GM23338 (cell line): ENCODE data around the gene ANKS1B. TPM values are rescaled to one million over a fixed set of nuclear protein-coding genes. Genes with fewer than 3 reads are reported as not detected.
"Not testable (repeated sequence)": the region's sequence is repeated elsewhere in the genome, so short reads cannot be mapped to it uniquely, and the experiment has no call there.

ENCODE experiments used
- ATAC-seq: fragments of 200-7000 bp; cut with Tn5 transposase; 3 replicates; pipeline ENCODE4 v1.9.1; 2020
- DNase-seq: peaks from one replicate; pipeline ENCODE4 v3.0.0-alpha.2; 2015; ENCODE audit warnings: low spot score
- H2AFZ ChIP-seq: fragments of 200-600 bp; sonication (generic); 2 replicates; pipeline ENCODE4 v1.8.0; 2016; ENCODE audit warnings: antibody characterized with exemption, mild to moderate bottlenecking, moderate library complexity
- H3F3A ChIP-seq: fragments of 200-600 bp; sonication (generic); replicated peaks from 2 replicates; pipeline ENCODE4 v1.8.0; 2017; ENCODE audit warnings: antibody characterized with exemption, mixed run types, low read depth
- H3K27ac ChIP-seq: fragments of 200-600 bp; sonication (generic); 2 replicates; pipeline ENCODE4 v1.6.1; 2016; ENCODE audit warnings: low read depth
- H3K27me3 ChIP-seq: fragments of 200-600 bp; sonication (generic); 2 replicates; pipeline ENCODE4 v1.8.0; 2016; ENCODE audit warnings: mild to moderate bottlenecking, mixed run types, moderate library complexity; ENCODE audit not compliant: insufficient read depth
- H3K36me3 ChIP-seq: fragments of 200-600 bp; sonication (generic); 2 replicates; pipeline ENCODE4 v1.8.0; 2016; ENCODE audit warnings: mild to moderate bottlenecking; ENCODE audit not compliant: insufficient read depth
- H3K4me1 ChIP-seq: fragments of 200-600 bp; sonication (generic); 2 replicates; pipeline ENCODE4 v1.8.0; 2016; ENCODE audit warnings: mild to moderate bottlenecking, moderate library complexity; ENCODE audit not compliant: insufficient read depth
- H3K4me2 ChIP-seq: fragments of 200-600 bp; sonication (generic); 2 replicates; pipeline ENCODE4 v1.7.1; 2017; ENCODE audit warnings: mixed run types
- H3K4me3 ChIP-seq: fragments of 200-600 bp; sonication (generic); 2 replicates; pipeline ENCODE4 v1.6.1; 2016; ENCODE audit warnings: mixed run types
- H3K79me2 ChIP-seq: fragments of 200-600 bp; sonication (generic); replicated peaks from 2 replicates; pipeline ENCODE4 v1.8.0; 2017; ENCODE audit warnings: mild to moderate bottlenecking; ENCODE audit not compliant: insufficient read depth
- H3K9me2 ChIP-seq: fragments of 200-600 bp; sonication (generic); 2 replicates; pipeline ENCODE4 v1.8.0; 2017; ENCODE audit not compliant: insufficient read depth
- H4K20me1 ChIP-seq: fragments of 200-600 bp; sonication (generic); replicated peaks from 2 replicates; pipeline ENCODE4 v1.8.0; 2017; ENCODE audit warnings: mild to moderate bottlenecking; ENCODE audit not compliant: insufficient read depth
- H3K27ac Mint-ChIP-seq: 2 replicates; pipeline ENCODE4 v1.8.0; 2020; ENCODE audit warnings: inconsistent platforms, mild to moderate bottlenecking, moderate library complexity, mixed read lengths
- H3K27me3 Mint-ChIP-seq: 3 replicates; pipeline ENCODE4 v1.8.0; 2022; ENCODE audit warnings: low read depth, mild to moderate bottlenecking, moderate library complexity, mixed read lengths, inconsistent platforms; ENCODE audit not compliant: insufficient read depth, poor library complexity
- H3K36me3 Mint-ChIP-seq: 3 replicates; pipeline ENCODE4 v1.8.0; 2021; ENCODE audit warnings: low read depth, mild to moderate bottlenecking, inconsistent platforms, moderate library complexity, mixed read lengths
- H3K4me1 Mint-ChIP-seq: 3 replicates; pipeline ENCODE4 v1.8.0; 2020; ENCODE audit warnings: mild to moderate bottlenecking, inconsistent platforms, mixed read lengths
- H3K4me3 Mint-ChIP-seq: 3 replicates; pipeline ENCODE4 v1.8.0; 2021; ENCODE audit warnings: moderate library complexity, mild to moderate bottlenecking, inconsistent platforms, mixed read lengths
- H3K9me3 Mint-ChIP-seq: 3 replicates; pipeline ENCODE4 v1.8.0; 2020; ENCODE audit warnings: moderate library complexity, mild to moderate bottlenecking, inconsistent platforms, mixed read lengths
- CREB1 ChIP-seq: fragments of 250-450 bp; sonication (Bioruptor Pico); IDR thresholded peaks from 2 replicates; pipeline ENCODE4 v1.5.0; 2020; ENCODE audit warnings: low read depth, mild to moderate bottlenecking, moderate library complexity
- EZH2phosphoT487 ChIP-seq: fragments of 200-600 bp; sonication (generic); IDR thresholded peaks from one replicate; pipeline ENCODE4 v1.8.1; 2018; ENCODE audit warnings: antibody characterized with exemption; ENCODE audit not compliant: unreplicated experiment
- NANOG ChIP-seq: IDR thresholded peaks from 2 replicates; pipeline ENCODE4 v1.6.1; 2016; ENCODE audit warnings: antibody characterized with exemption, borderline replicate concordance
- POLR2AphosphoS5 ChIP-seq: IDR thresholded peaks from 2 replicates; pipeline ENCODE4 v1.6.1; 2016; ENCODE audit warnings: antibody characterized with exemption, low read depth
- REST ChIP-seq: IDR thresholded peaks from one replicate; pipeline ENCODE4 v1.6.1; 2018; ENCODE audit warnings: antibody characterized with exemption; ENCODE audit not compliant: unreplicated experiment
- STAT1 ChIP-seq: IDR thresholded peaks from one replicate; pipeline ENCODE4 v1.6.1; 2016; ENCODE audit warnings: antibody characterized with exemption; ENCODE audit not compliant: unreplicated experiment
- ZNF331 ChIP-seq: fragments of 250-450 bp; sonication (Bioruptor Pico); IDR thresholded peaks from 2 replicates; pipeline ENCODE4 v1.5.0; 2020; ENCODE audit warnings: low read depth, mild to moderate bottlenecking, moderate library complexity
- polyA plus RNA-seq: library from polyadenylated mRNA; unstranded; fragments of >200 nt; fragmentation: Nextera tagmentation; extraction: Ambion mirVana; gene quantifications from 2 replicates; pipeline ENCODE4 v1.2.1, GENCODE V29; 2016
- total RNA-seq: library from RNA; depleted of rRNA; stranded (reverse); fragments of >200 nt; shearing (Covaris generic); gene quantifications from 2 replicates; pipeline ENCODE4 v1.2.3, GENCODE V29; 2014
- TF ChIP-seq, protein P1 (sequence below): IDR thresholded peaks from 2 replicates; pipeline ENCODE4 v1.6.1; 2016; ENCODE audit warnings: antibody characterized with exemption
- TF ChIP-seq, protein P2 (sequence below), 2 experiments: fragments of 200-600 bp in 1 of 2; sonication (generic) in 1 of 2; conservative IDR thresholded peaks; 2 replicates each; pipeline versions ENCODE4 v1.5.1 to v1.6.1; 2016 to 2017; ENCODE audit warnings: antibody characterized with exemption in 2 of 2, low read depth in 2 of 2, mild to moderate bottlenecking in 2 of 2, moderate library complexity in 1 of 2

The ANKS1B gene
- total and polyA plus RNA-seq, 2 experiments from 2014 or later, result 4.3 to 5.8 TPM

DNA sequence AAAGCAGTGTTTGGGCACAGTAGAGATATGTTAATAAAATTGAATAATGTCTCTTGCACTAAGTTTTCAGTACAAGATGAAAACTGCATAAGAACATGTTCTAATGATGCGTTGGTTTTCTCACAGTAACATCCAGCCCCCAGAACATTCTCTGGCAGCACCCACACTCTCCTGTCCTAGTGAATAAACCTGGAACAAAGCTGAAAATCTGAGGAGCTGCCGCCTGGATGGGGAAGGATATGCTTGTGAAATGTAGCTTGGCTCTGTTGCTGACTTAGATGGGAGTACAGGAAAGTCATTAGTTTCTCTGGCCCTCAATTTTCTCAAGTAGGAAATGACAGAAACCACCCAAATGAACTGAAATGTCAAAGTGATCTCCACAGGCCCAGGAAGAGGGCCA, 1015.8 kb downstream of the ANKS1B start:
- Mint-ChIP-seq H3K36me3 (no peaks in the 10 kb centered on the region), H3K27me3 (no peaks in the 10 kb centered on the region), H3K4me3 (no peak overlapping the region), H3K27ac (no peak overlapping the region), H3K9me3 (no peaks in the 10 kb centered on the region), H3K4me1 (peaks cover 8% of the 10 kb centered on the region)
- DNase-seq, result no peak
- Histone ChIP-seq H3K27ac (no peak overlapping the region), H3K9me2 (no peaks in the 10 kb centered on the region), H3K4me2 (no peak overlapping the region), H3K79me2 (no peaks in the 10 kb centered on the region), H3K4me1 (no peaks in the 10 kb centered on the region), H2AFZ (no peak overlapping the region), H3K27me3 (no peaks in the 10 kb centered on the region), H3K36me3 (no peaks in the 10 kb centered on the region), H4K20me1 (no peaks in the 10 kb centered on the region), H3K4me3 (no peak overlapping the region), H3F3A (no peaks in the 10 kb centered on the region)
- ATAC-seq, result no peak
- TF ChIP-seq POLR2AphosphoS5 (no peak), ZNF331 (CRISPR knock-in tag) (no peak), REST (no peak), STAT1 (no peak), NANOG (no peak), CREB1 (CRISPR knock-in tag) (no peak), EZH2phosphoT487 (no peak)
- TF ChIP-seq, protein P1, sequence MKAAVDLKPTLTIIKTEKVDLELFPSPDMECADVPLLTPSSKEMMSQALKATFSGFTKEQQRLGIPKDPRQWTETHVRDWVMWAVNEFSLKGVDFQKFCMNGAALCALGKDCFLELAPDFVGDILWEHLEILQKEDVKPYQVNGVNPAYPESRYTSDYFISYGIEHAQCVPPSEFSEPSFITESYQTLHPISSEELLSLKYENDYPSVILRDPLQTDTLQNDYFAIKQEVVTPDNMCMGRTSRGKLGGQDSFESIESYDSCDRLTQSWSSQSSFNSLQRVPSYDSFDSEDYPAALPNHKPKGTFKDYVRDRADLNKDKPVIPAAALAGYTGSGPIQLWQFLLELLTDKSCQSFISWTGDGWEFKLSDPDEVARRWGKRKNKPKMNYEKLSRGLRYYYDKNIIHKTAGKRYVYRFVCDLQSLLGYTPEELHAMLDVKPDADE, result no peak
- TF ChIP-seq, protein P2, sequence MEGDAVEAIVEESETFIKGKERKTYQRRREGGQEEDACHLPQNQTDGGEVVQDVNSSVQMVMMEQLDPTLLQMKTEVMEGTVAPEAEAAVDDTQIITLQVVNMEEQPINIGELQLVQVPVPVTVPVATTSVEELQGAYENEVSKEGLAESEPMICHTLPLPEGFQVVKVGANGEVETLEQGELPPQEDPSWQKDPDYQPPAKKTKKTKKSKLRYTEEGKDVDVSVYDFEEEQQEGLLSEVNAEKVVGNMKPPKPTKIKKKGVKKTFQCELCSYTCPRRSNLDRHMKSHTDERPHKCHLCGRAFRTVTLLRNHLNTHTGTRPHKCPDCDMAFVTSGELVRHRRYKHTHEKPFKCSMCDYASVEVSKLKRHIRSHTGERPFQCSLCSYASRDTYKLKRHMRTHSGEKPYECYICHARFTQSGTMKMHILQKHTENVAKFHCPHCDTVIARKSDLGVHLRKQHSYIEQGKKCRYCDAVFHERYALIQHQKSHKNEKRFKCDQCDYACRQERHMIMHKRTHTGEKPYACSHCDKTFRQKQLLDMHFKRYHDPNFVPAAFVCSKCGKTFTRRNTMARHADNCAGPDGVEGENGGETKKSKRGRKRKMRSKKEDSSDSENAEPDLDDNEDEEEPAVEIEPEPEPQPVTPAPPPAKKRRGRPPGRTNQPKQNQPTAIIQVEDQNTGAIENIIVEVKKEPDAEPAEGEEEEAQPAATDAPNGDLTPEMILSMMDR (conservative IDR thresholded peaks at IDR 0.05; ENCODE audit: low read depth in 2 of 2), result no peak

DNA sequence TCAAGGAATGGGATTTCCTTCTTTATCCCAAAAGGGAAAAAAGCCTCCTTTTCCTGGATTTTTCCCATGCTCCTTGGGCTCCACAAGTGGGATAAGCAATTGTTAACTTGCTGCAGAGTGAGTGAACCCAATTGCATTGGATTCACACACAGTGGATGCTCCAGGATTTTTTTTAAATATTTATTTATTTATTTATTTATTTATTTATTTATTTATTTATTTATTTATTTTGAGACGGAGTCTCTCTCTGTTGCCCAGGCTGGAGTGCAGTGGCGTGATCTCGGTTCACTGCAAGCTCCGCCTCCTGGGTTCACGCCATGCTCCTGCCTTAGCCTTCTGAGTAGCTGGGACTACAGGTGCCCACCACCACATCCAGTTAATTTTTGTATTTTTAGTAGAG, 1027.6 kb downstream of the ANKS1B start:
- not testable (repeated sequence) for H3K4me1 ChIP-seq, H3K36me3 ChIP-seq, H4K20me1 ChIP-seq, H3K27ac Mint-ChIP-seq, H3K4me2 ChIP-seq, DNase-seq, H3K4me1 Mint-ChIP-seq, H3K4me3 ChIP-seq, H3K9me3 Mint-ChIP-seq, H3K36me3 Mint-ChIP-seq, H3K27me3 ChIP-seq, H3F3A ChIP-seq, H3K79me2 ChIP-seq, ATAC-seq, H3K9me2 ChIP-seq, H3K27me3 Mint-ChIP-seq, H2AFZ ChIP-seq, H3K27ac ChIP-seq, H3K4me3 Mint-ChIP-seq
